GM10266 (cell line): ENCODE measurements around the gene SLC38A3.

Experiments used
- DNase-seq: peaks from one replicate; pipeline ENCODE4 v3.0.0; 2012; ENCODE audit errors: extremely low spot score
- CTCF ChIP-seq: IDR thresholded peaks from 2 replicates; pipeline ENCODE4 v1.5.1; 2012; ENCODE audit warnings: mild to moderate bottlenecking, low read depth; ENCODE audit not compliant: control insufficient read depth, insufficient read depth; ENCODE audit errors: missing control alignments

Gene SLC38A3

GRCh38 chr3:50165910-50166538 lies 39.0 kb upstream of the SLC38A3 start:
- DNase-seq: no peak
- TF ChIP-seq CTCF: no peak

DNA sequence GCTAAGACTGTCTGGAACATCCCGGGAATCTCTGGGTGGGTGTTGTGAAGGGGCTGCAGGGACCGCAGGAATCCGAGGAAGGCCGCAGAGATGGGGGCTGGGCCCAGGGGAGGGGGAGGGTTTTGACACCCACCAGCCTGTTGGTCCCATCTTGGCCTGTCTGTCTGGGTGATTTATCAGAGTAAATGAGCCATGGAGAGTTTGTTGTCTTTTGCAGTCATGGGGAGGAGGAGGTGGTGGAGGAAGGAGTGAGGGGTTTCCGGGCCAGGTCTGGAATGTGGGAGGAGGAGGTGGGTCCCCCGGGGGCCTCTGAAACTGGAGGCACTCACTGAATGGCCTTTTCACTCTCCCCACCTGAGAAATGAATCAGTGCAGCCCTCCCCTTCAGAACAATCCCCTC lies 38.5 kb upstream of the SLC38A3 start:
- no peak for TF ChIP-seq CTCF
- no peak for DNase-seq

DNA sequence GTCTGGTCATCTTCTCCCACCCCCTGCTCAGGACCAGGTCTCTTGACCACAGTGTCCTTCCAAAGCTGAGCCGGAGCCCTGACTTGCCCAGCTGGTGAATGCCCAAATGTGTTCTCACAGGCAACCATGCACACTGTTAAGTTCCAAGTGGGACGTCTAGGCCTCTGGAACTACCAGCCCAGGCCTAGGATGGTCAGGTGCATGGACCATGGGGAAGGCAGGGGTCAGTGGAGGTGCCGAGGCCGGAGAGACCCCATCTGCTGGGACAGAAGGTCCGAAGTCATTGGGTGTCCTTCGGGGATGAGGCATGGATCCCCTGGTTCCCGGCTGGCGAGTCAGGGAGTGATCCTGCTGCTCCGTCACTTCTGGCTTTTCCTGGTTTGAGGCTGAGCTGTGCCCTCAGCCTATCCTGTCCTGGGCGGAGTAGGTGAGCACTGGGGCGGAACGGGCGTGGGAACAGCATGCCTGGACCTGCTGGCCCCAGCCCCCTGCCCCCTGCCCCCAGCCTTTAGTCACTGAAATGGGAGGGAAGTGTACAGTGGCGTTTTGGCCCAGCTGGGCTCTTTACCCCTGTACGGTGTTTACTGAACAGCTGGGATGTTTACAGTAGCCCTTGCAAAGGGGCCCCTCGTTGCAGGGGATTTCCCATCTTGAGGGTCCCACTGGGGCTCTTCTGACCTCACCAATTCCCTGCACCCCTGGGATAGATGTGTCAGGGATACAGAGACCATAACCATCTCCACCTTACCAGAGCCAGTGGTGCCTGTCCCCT lies 37.8 kb upstream of the SLC38A3 start:
- no peak for DNase-seq
- no peak for TF ChIP-seq CTCF

DNA sequence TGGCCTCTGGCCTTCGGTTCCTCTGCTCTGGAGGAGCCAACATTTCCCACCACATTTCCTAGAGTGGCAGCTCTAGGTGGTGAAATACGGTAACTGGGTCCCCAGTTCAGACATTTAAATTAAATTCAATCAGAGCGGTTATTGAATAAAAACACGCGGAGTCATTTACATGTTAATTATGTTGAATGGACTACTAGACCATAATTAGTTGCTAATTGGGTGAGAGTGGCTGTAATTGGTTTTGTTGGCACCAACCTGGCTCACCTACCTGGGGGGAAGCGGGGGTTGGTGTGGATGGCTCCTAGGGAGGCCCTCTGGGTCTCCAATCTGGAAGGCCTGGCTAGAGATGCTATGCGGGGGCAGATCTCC lies 37.2 kb upstream of the SLC38A3 start:
- DNase-seq: no peak
- no peak for TF ChIP-seq CTCF

- TF ChIP-seq CTCF: no peak
- no peak for DNase-seq
These were observed 36.7 kb upstream of the SLC38A3 start for GRCh38 chr3:50168388-50168787.

DNA sequence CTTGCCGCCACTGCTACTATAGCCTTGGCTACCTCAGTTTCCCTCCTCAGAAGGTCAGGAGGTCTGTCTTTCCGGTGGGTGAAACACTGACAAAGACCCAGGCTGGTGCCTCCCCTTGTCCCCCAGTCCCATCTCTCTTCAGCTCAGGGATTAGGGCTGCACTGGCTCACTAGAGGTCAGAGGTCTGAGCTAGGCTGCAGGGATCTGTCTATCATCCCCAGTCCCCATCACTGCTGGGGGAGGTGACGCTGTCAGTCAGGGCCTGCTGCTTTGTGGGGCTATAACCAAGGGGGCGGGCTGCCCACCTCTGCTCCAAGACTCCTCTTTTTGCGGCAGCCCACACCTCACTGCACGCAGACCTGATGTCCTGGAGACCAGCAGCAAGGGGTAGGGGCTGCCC lies 36.3 kb upstream of the SLC38A3 start:
- DNase-seq: no peak
- TF ChIP-seq CTCF: no peak

DNA sequence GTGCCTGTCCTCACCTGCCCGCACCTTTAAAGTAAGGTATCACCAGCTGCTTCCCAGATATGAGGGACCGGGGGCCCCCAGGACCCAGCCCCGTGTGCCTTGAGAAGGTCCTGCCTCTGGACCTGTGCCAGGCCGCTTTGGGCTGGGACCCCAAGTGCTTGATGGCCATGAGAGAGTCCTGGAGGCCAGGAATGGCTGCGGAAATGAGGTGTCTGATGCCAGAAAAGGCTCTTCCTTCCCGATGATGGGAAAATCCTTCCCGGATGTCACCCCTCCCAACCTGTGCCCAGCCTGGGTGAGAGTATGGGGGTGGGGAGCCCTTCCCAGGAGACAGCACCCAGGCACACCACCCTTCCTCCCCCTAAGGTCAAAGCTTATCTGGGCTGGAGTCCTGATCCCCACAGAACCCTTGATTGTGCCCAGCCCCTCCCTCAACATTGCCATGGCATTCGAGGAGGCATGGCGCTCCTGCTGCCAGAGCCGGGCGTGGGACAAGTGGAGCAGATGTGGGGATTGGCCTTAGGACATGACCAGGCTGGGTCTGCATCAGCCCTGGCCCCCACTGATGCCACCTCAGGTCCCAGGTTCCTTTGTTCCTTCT lies 35.7 kb upstream of the SLC38A3 start:
- TF ChIP-seq CTCF: no peak
- DNase-seq: no peak
